Ishikawa (cell line): ENCODE measurements around the gene DRICH1.

ENCODE experiments used
- CEBPB ChIP-seq: IDR thresholded peaks from 2 replicates; pipeline ENCODE4 v1.6.1; 2012
- CREB1 ChIP-seq: IDR thresholded peaks from 2 replicates; pipeline ENCODE4 v1.6.1; 2012; ENCODE audit warnings: low read depth
- EGR1 ChIP-seq: IDR thresholded peaks from 2 replicates; pipeline ENCODE4 v1.6.1; 2012
- EP300 ChIP-seq: IDR thresholded peaks from 2 replicates; pipeline ENCODE4 v1.6.1; 2012; ENCODE audit warnings: borderline replicate concordance
- FOXM1 ChIP-seq: IDR thresholded peaks from 2 replicates; pipeline ENCODE4 v1.6.1; 2012; ENCODE audit warnings: low read depth, borderline replicate concordance
- MAX ChIP-seq: IDR thresholded peaks from 2 replicates; pipeline ENCODE4 v1.6.1; 2012
- NFIC ChIP-seq: IDR thresholded peaks from 2 replicates; pipeline ENCODE4 v1.6.1; 2012
- RAD21 ChIP-seq: IDR thresholded peaks from 2 replicates; pipeline ENCODE4 v1.6.1; 2012; ENCODE audit warnings: low read depth
- REST ChIP-seq: IDR thresholded peaks from 2 replicates; pipeline ENCODE4 v1.6.1; 2012; ENCODE audit warnings: low read depth, mild to moderate bottlenecking
- TAF1 ChIP-seq: IDR thresholded peaks from 2 replicates; pipeline ENCODE4 v1.6.1; 2012; ENCODE audit warnings: low read depth, mild to moderate bottlenecking
- TCF12 ChIP-seq: IDR thresholded peaks from 2 replicates; pipeline ENCODE4 v1.6.1; 2012; ENCODE audit warnings: low read depth
- TEAD4 ChIP-seq: IDR thresholded peaks from 2 replicates; pipeline ENCODE4 v1.6.1; 2012
- USF1 ChIP-seq: IDR thresholded peaks from 2 replicates; pipeline ENCODE4 v1.6.1; 2012
- YY1 ChIP-seq: IDR thresholded peaks from 2 replicates; pipeline ENCODE4 v1.6.1; 2012; ENCODE audit warnings: low read depth
- ZBTB7A ChIP-seq: IDR thresholded peaks from 2 replicates; pipeline ENCODE4 v1.6.1; 2012; ENCODE audit warnings: low read depth

Gene DRICH1

GRCh38 chr22:23657727-23658126 lies 25.6 kb upstream of the DRICH1 start:
- no peak for TF ChIP-seq CEBPB
- TF ChIP-seq ZBTB7A, result no peak
- TF ChIP-seq USF1, result no peak
- TF ChIP-seq TEAD4, result no peak
- TF ChIP-seq TAF1, result no peak
- TF ChIP-seq CREB1, result no peak
- TF ChIP-seq NFIC, result no peak
- TF ChIP-seq MAX, result no peak
- TF ChIP-seq FOXM1, result no peak
- TF ChIP-seq EP300, result no peak
- no peak for TF ChIP-seq RAD21
- TF ChIP-seq EGR1, result no peak
- no peak for TF ChIP-seq YY1
- TF ChIP-seq REST, result no peak
- no peak for TF ChIP-seq TCF12

- no peak for TF ChIP-seq RAD21
- no peak for TF ChIP-seq REST
Measured at GRCh38 chr22:23655891-23656475, 23.9 kb upstream of the DRICH1 start.

- TF ChIP-seq ZBTB7A (no peak), FOXM1 (no peak), TAF1 (no peak), CEBPB (no peak), USF1 (no peak), EGR1 (no peak)
Measured at GRCh38 chr22:23652711-23653110, 20.6 kb upstream of the DRICH1 start.

- no peak for TF ChIP-seq TCF12
- TF ChIP-seq ZBTB7A, result no peak
- TF ChIP-seq EGR1, result no peak
- TF ChIP-seq CEBPB, result no peak
- TF ChIP-seq NFIC, result no peak
- no peak for TF ChIP-seq MAX
- TF ChIP-seq EP300, result no peak
- no peak for TF ChIP-seq TEAD4
- no peak for TF ChIP-seq TAF1
- TF ChIP-seq USF1, result no peak
- no peak for TF ChIP-seq RAD21
Measured at GRCh38 chr22:23652286-23652685, 20.2 kb upstream of the DRICH1 start.

- no peak for TF ChIP-seq EP300
- TF ChIP-seq RAD21, result no peak
- no peak for TF ChIP-seq USF1
- TF ChIP-seq CREB1, result no peak
- TF ChIP-seq TEAD4, result no peak
- TF ChIP-seq TAF1, result no peak
- TF ChIP-seq FOXM1, result no peak
- TF ChIP-seq YY1, result no peak
- no peak for TF ChIP-seq CEBPB
- TF ChIP-seq ZBTB7A, result no peak
- TF ChIP-seq TCF12, result no peak
- no peak for TF ChIP-seq REST
- TF ChIP-seq NFIC, result no peak
- no peak for TF ChIP-seq EGR1
- TF ChIP-seq MAX, result no peak
Measured at GRCh38 chr22:23651676-23652075, 19.6 kb upstream of the DRICH1 start.
